Measurements from ENCODE around the gene SEC24D. TPM values are rescaled to one million over a fixed set of nuclear protein-coding genes. Genes with fewer than 3 reads are reported as not detected.

The SEC24D gene
- polyA plus RNA-seq, 1 experiment = 80.3 TPM

DNA sequence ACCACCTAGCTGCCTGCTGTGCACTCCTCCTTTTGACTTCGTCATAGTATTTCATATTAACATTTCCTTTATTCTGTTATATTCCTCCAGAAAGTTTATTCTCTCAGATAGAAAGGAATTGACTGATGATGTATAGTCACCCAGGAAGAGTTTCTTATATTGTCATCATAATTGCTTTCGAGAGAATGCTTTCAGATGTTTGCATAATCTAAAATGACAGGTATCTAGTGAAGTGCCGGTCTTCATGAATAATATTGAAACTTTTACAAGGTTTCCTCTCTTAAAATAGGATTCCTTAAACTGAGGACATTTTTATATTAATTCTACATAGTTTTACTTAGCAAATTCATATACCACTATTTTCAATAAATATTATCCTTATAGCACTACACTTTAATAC lies 10.1 kb downstream of the SEC24D start:
- Histone ChIP-seq H3K36me3 (ENCODE audit: control insufficient read depth, insufficient read depth, low read length) (peaks cover 15% of the 10 kb centered on the region), H3K27me3 (ENCODE audit: control insufficient read depth, insufficient read depth, low read length) (no peaks in the 10 kb centered on the region), H3K4me3 (ENCODE audit: low read depth, low read length) (no peak overlapping the region)
- ChIA-PET CTCF (interaction anchor here (1.0 kb wide), 1 partner anchor 9 kb away, joined by 4 read pairs; no protein-coding TSS in a partner anchor), POLR2A (interaction anchor here (1.4 kb wide), 1 partner anchor 9 kb away, joined by 5 read pairs; no protein-coding TSS in a partner anchor)
- TF ChIP-seq, protein P1, sequence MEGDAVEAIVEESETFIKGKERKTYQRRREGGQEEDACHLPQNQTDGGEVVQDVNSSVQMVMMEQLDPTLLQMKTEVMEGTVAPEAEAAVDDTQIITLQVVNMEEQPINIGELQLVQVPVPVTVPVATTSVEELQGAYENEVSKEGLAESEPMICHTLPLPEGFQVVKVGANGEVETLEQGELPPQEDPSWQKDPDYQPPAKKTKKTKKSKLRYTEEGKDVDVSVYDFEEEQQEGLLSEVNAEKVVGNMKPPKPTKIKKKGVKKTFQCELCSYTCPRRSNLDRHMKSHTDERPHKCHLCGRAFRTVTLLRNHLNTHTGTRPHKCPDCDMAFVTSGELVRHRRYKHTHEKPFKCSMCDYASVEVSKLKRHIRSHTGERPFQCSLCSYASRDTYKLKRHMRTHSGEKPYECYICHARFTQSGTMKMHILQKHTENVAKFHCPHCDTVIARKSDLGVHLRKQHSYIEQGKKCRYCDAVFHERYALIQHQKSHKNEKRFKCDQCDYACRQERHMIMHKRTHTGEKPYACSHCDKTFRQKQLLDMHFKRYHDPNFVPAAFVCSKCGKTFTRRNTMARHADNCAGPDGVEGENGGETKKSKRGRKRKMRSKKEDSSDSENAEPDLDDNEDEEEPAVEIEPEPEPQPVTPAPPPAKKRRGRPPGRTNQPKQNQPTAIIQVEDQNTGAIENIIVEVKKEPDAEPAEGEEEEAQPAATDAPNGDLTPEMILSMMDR (IDR thresholded peaks at IDR 0.05; ENCODE audit: insufficient read depth, low read depth, low read length) = no peak
- DNase-seq (ENCODE audit: low read depth) = no peak

DNA sequence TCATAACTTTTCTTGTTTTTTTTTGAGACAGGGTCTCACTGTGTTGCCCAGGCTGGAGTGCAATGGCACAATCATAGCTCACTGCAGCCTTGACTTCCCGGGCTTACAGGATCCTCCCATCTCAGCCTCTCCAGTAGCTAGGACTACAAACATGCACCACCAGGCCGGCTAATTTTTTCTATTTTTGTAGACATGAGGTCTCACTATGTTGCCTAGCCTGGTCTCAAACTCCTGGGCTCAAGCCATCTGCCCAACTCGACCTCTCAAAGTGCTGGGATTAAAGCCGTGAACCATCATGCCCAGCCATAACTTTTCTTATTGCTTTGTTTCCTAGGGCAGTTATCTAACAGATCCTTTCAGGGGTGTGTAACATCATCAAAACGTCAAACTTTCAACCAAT lies 11.8 kb downstream of the SEC24D start:
- H3K36me3 ChIP-seq (ENCODE audit: control insufficient read depth, insufficient read depth, low read length) = peaks cover 12% of the 10 kb centered on the region
- DNase-seq (ENCODE audit: low read depth) = no peak
- H3K27me3 ChIP-seq (ENCODE audit: control insufficient read depth, insufficient read depth, low read length) = no peaks in the 10 kb centered on the region
- H3K4me3 ChIP-seq (ENCODE audit: low read depth, low read length) = no peak overlapping the region
- TF ChIP-seq, protein P1 (IDR thresholded peaks at IDR 0.05; ENCODE audit: insufficient read depth, low read depth, low read length) = no peak
- CTCF ChIA-PET = interaction anchor here (0.6 to 1.4 kb wide), 3 partner anchors 19 to 41 kb away, joined by 3 to 4 read pairs (median 3); no protein-coding TSS in a partner anchor
- POLR2A ChIA-PET = interaction anchor here (0.5 kb wide), 1 partner anchor 11 kb away, joined by 3 read pairs; no protein-coding TSS in a partner anchor

DNA sequence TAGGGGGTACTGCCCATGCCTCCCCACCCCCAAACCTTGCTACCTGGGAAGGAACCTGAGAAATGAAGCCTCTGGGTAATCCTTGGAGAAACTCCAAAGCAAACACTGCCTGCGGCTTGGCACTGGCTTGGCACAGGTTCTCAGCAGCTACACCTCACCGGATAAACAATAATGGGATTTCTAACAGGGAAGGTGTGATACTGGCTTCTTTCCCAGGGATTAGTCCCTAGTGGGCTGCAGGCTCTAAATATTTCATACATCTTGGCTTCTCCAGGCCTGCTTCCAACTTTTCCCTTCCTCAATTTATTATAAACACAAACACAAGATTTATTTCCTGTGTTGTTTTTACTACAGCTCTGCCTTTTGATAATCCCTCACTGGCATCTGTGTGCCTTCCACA lies 12.5 kb downstream of the SEC24D start:
- Histone ChIP-seq H3K36me3 (ENCODE audit: control insufficient read depth, insufficient read depth, low read length) (peaks cover 11% of the 10 kb centered on the region), H3K27me3 (ENCODE audit: control insufficient read depth, insufficient read depth, low read length) (no peaks in the 10 kb centered on the region), H3K4me3 (ENCODE audit: low read depth, low read length) (no peak overlapping the region)
- CTCF ChIA-PET = interaction anchor here (0.7 to 1.4 kb wide), 3 partner anchors 25 to 66 kb away, joined by 3 to 4 read pairs (median 4); no protein-coding TSS in a partner anchor
- POLR2A ChIA-PET = no interaction called here
- DNase-seq (ENCODE audit: low read depth) = no peak
- TF ChIP-seq, protein P1 (IDR thresholded peaks at IDR 0.05; ENCODE audit: insufficient read depth, low read depth, low read length) = no peak

DNA sequence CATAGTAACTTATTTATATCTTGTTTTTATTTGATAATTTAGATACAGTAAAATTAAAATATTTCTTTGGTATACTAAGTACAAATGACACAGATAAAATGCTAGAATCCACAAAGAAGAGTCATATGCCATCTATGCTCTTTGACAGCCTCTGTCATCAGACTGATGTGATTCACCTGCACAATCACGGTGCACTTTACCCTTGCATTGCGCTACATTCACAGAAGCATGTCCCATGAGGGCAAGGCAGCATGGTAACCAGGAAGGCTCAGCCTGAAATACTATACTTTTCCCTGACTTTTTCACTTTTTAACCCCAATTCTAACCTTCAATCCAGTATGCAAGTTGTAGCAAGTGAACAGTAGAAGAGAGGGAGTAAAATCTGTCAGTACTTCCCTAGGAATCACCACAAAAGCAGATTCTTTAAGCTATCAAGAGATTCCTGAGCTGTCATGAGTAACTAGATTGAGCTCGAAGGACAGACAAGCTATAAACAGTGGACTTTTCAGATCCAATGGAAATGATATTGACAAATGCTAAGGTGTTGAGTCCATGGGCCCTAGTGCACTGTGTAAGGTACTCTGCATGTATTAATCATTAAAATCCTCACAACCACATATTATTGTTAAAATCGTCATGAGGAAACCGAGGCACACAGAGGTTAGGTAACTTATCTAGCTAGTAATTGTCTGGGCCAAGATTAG lies 14.2 kb downstream of the SEC24D start:
- no peak overlapping the region for H3K4me3 ChIP-seq (ENCODE audit: low read depth, low read length)
- peaks cover 11% of the 10 kb centered on the region for H3K36me3 ChIP-seq (ENCODE audit: control insufficient read depth, insufficient read depth, low read length)
- POLR2A ChIA-PET = no interaction called here
- H3K27me3 ChIP-seq (ENCODE audit: control insufficient read depth, insufficient read depth, low read length) = no peaks in the 10 kb centered on the region
- TF ChIP-seq, protein P1 (IDR thresholded peaks at IDR 0.05; ENCODE audit: insufficient read depth, low read depth, low read length) = no peak
- no peak for DNase-seq (ENCODE audit: low read depth)
- CTCF ChIA-PET = interaction anchor here (1.0 kb wide), 1 partner anchor 9 kb away, joined by 3 read pairs; no protein-coding TSS in a partner anchor

DNA sequence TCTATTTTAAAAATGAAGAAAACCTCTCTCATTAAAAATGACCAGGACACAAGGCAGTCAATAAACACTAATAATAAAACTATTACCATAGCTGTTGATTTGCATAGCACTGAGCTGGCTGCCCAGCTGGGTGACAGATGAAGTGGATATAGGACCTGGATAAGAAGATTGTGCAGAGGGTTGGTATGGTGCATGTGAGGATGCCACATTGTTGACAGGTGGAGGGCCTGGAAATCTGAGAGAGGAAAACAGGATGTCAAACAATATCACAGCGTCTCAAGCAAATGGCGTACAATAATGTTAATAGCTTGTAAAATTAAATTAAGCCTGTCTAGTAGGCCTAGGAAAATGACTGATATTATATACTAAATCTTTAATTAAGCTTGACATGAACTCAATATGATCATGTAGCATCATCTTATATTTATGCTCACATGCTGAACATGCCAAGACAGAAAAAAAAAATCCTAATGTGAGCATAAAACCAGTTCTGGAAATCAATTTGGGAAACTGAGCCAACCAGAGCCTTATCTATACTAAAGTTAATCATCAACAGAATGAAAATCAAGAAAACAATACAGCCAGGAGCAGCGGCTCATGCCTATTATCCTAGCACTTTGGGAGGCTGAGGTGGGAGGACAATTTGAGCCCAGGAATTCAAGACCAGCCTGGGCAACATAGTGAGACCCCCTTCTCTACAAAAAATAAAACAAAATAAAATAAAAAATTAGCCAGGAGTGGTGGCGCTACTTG lies 18.6 kb downstream of the SEC24D start:
- TF ChIP-seq, protein P1 (IDR thresholded peaks at IDR 0.05; ENCODE audit: insufficient read depth, low read depth, low read length) = no peak

More for the DNA sequence above, 18.6 kb downstream of the SEC24D start:
- Histone ChIP-seq H3K4me3 (ENCODE audit: low read depth, low read length) (no peak overlapping the region), H3K27me3 (ENCODE audit: control insufficient read depth, insufficient read depth, low read length) (no peaks in the 10 kb centered on the region), H3K36me3 (ENCODE audit: control insufficient read depth, insufficient read depth, low read length) (peaks cover 25% of the 10 kb centered on the region)
- ChIA-PET CTCF (interaction anchor here (1.3 kb wide), 1 partner anchor 8 kb away, joined by 4 read pairs; no protein-coding TSS in a partner anchor), POLR2A (no interaction called here)
- no peak for DNase-seq (ENCODE audit: low read depth)

Measured in BJ (cell line).